HepG2 (cell line): Measurements from ENCODE around the gene CD6. TPM values are rescaled to one million over a fixed set of nuclear protein-coding genes. Genes with fewer than 3 reads are reported as not detected.
A peak's percentile ranks its signal among the peaks of the same experiment; 100 is the strongest.

Experiments used
- AKAP8 ChIP-seq: sonication (generic); formaldehyde crosslinking; IDR thresholded peaks from 2 replicates; pipeline ENCODE4 v1.5.1; 2020; ENCODE audit warnings: mild to moderate bottlenecking, missing genetic modification reagents
- CENPX ChIP-seq: sonication (generic); formaldehyde crosslinking; IDR thresholded peaks from 2 replicates; pipeline ENCODE4 v1.9.0; 2021; ENCODE audit warnings: mild to moderate bottlenecking, missing genetic modification reagents, moderate library complexity
- FOXC1 ChIP-seq: sonication (generic); formaldehyde crosslinking; IDR thresholded peaks from 2 replicates; pipeline ENCODE4 v1.8.0; 2022; ENCODE audit warnings: mild to moderate bottlenecking, missing genetic modification reagents, borderline replicate concordance
- GATAD2A ChIP-seq: IDR thresholded peaks from 2 replicates; pipeline ENCODE4 v1.6.1; 2016
- KAT8 ChIP-seq: IDR thresholded peaks from 2 replicates; pipeline ENCODE4 v1.6.1; 2016; ENCODE audit warnings: missing genetic modification reagents, missing compliant biosample characterization
- KDM6A ChIP-seq: IDR thresholded peaks from 2 replicates; pipeline ENCODE4 v1.6.1; 2016; ENCODE audit warnings: low read depth
- MAFF ChIP-seq: IDR thresholded peaks from 2 replicates; pipeline ENCODE4 v1.6.1; 2011; ENCODE audit warnings: low read depth, low read length, improper control_type of control experiment
- MBNL3 ChIP-seq: fragments of 250-450 bp; sonication (Bioruptor Pico); conservative IDR thresholded peaks from 2 replicates; pipeline ENCODE4 v1.8.0; 2022; ENCODE audit warnings: mild to moderate bottlenecking, inconsistent platforms
- NONO ChIP-seq, 2 experiments: fragments of 450-650 bp in 1 of 2; sonication (generic) in 1 of 2; formaldehyde crosslinking in 1 of 2; IDR thresholded peaks in 1 of 2; conservative IDR thresholded peaks in 1 of 2; 2 replicates each; pipeline versions ENCODE4 v1.6.1 to v1.8.0; 2017 to 2022; ENCODE audit warnings: mild to moderate bottlenecking in 1 of 2, missing genetic modification reagents in 1 of 2, moderate library complexity in 1 of 2
- NRL ChIP-seq: sonication (generic); formaldehyde crosslinking; IDR thresholded peaks from 2 replicates; pipeline ENCODE4 v1.5.0; 2020; ENCODE audit warnings: missing genetic modification reagents, mild to moderate bottlenecking, moderate library complexity, borderline replicate concordance
- PATZ1 ChIP-seq: sonication (generic); formaldehyde crosslinking; IDR thresholded peaks from 2 replicates; pipeline ENCODE4 v1.4.0; 2020; ENCODE audit warnings: missing genetic modification reagents
- RBAK ChIP-seq: sonication (generic); formaldehyde crosslinking; IDR thresholded peaks from 2 replicates; pipeline ENCODE4 v1.5.1; 2020; ENCODE audit warnings: mild to moderate bottlenecking, missing genetic modification reagents
- RFX5 ChIP-seq: IDR thresholded peaks from 2 replicates; pipeline ENCODE4 v1.6.1; 2011; ENCODE audit warnings: low read depth, low read length, improper control_type of control experiment
- SMAD1 ChIP-seq: sonication (generic); formaldehyde crosslinking; IDR thresholded peaks from 2 replicates; pipeline ENCODE4 v1.4.0; 2020; ENCODE audit warnings: missing genetic modification reagents, low read depth, mild to moderate bottlenecking, borderline replicate concordance
- ZKSCAN8 ChIP-seq: IDR thresholded peaks from 2 replicates; pipeline ENCODE4 v1.6.1; 2016; ENCODE audit warnings: borderline replicate concordance, missing genetic modification reagents, missing compliant biosample characterization
- ZNF230 ChIP-seq: sonication (generic); formaldehyde crosslinking; IDR thresholded peaks from 2 replicates; pipeline ENCODE4 v1.4.0; 2020; ENCODE audit warnings: mild to moderate bottlenecking, missing genetic modification reagents
- ZNF274 ChIP-seq: sonication (generic); formaldehyde crosslinking; IDR thresholded peaks from 2 replicates; pipeline ENCODE4 v1.5.1; 2020; ENCODE audit warnings: mild to moderate bottlenecking, missing genetic modification reagents
- ZNF326 ChIP-seq: sonication (generic); formaldehyde crosslinking; IDR thresholded peaks from 2 replicates; pipeline ENCODE4 v1.4.0; 2020; ENCODE audit warnings: missing genetic modification reagents, borderline replicate concordance
- ZNF382 ChIP-seq: sonication (generic); formaldehyde crosslinking; IDR thresholded peaks from 2 replicates; pipeline ENCODE4 v1.5.0; 2020; ENCODE audit warnings: missing genetic modification reagents, mild to moderate bottlenecking, borderline replicate concordance
- ZNF383 ChIP-seq: sonication (generic); formaldehyde crosslinking; IDR thresholded peaks from 2 replicates; pipeline ENCODE4 v1.4.0; 2020; ENCODE audit warnings: missing genetic modification reagents, mild to moderate bottlenecking, borderline replicate concordance
- ZNF597 ChIP-seq: sonication (generic); formaldehyde crosslinking; IDR thresholded peaks from 2 replicates; pipeline ENCODE4 v1.5.0; 2020; ENCODE audit warnings: missing genetic modification reagents
- ZNF615 ChIP-seq: sonication (generic); formaldehyde crosslinking; IDR thresholded peaks from 2 replicates; pipeline ENCODE4 v1.5.0; 2020; ENCODE audit warnings: mild to moderate bottlenecking, missing genetic modification reagents, borderline replicate concordance
- ZSCAN25 ChIP-seq: sonication (generic); formaldehyde crosslinking; IDR thresholded peaks from 2 replicates; pipeline ENCODE4 v1.8.0; 2022; ENCODE audit warnings: mild to moderate bottlenecking, missing genetic modification reagents
- polyA plus RNA-seq, 8 experiments: library from polyadenylated mRNA; depleted of rRNA in 3 of 8; stranded (reverse) in 7 of 8; unstranded in 1 of 8; fragments of >200 nt; fragmentation: Illumina TruSeq in 4 of 8; extraction: Trizol in 4 of 8; gene quantifications; 2 replicates each; pipeline versions ENCODE4 v1.2.1 to v1.2.3, GENCODE V29; 2011 to 2016; ENCODE audit warnings: low read depth in 4 of 8, missing spikeins in 1 of 8, mixed read lengths in 1 of 8; ENCODE audit not compliant: insufficient read depth in 1 of 8
- total RNA-seq, 5 experiments: library from RNA; depleted of rRNA; stranded (reverse); fragments of >200 nt; fragmentation: Illumina TruSeq; extraction: Trizol; gene quantifications; 2 replicates each; pipeline ENCODE4 v1.2.3, GENCODE V29; 2016; ENCODE audit warnings: low read depth in 1 of 5
- TF ChIP-seq, protein P1 (sequence below): sonication (generic); formaldehyde crosslinking; IDR thresholded peaks from 2 replicates; pipeline ENCODE4 v1.8.0; 2022; ENCODE audit warnings: missing genetic modification reagents, mild to moderate bottlenecking, inconsistent platforms, borderline replicate concordance
- TF ChIP-seq, protein P2 (sequence below): sonication (generic); formaldehyde crosslinking; conservative IDR thresholded peaks from 2 replicates; pipeline ENCODE4 v1.8.0; 2022; ENCODE audit warnings: mild to moderate bottlenecking, moderate library complexity, missing genetic modification reagents

The CD6 gene
- total and polyA plus RNA-seq, 2 of the 13 experiments (the other 11 are each of a cell fraction or from before 2014, with no cell fraction given): not detected

DNA sequence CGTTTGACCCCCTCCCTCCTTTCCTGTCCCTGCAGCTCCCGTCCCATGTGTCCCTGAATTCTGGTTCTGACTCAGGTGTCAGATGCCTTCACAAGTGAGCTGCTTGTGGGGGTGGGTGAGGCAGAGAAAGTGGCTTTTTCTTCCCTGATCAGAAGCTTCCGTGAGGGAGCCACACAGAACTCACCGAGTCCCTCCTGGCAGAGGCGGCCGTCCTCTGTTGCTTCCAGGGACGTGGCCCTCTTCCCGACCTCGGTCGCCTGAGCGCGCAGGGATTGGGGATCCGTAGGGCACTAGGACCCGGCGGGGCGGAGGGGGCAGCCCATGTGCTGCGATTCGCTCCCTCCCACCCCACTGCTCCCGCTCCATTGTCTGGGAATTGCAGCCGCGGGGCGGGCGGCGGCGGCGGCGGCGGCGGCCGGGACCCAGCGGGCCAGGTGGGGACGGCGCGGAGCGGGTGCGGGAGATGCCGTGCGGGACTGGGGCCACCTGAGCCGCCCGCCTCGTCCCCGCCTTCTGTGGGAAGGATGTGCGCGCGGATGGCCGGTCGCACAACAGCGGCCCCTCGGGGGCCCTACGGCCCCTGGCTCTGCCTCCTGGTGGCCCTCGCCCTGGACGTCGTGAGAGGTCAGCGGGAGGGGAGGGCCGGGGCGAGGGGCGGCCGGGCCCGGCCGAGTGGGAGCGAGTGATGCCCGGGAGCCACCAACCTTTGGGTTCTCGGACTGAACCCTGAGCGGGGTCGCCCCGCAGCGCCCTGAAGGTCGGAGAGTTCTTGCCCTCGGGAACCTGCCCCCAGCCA is 47.2 kb upstream of the CD6 start, which contains the start of gene TMEM132A (continued):
- no peak for TF ChIP-seq MAFF
- no peak for TF ChIP-seq NRL (CRISPR knock-in tag)
- TF ChIP-seq ZNF326 (CRISPR knock-in tag): no peak
- no peak for TF ChIP-seq KDM6A (CRISPR knock-in tag)
- TF ChIP-seq KAT8 (CRISPR knock-in tag): peak; percentile 38; the same call in 1 of the 2 replicates
- TF ChIP-seq, protein P1, sequence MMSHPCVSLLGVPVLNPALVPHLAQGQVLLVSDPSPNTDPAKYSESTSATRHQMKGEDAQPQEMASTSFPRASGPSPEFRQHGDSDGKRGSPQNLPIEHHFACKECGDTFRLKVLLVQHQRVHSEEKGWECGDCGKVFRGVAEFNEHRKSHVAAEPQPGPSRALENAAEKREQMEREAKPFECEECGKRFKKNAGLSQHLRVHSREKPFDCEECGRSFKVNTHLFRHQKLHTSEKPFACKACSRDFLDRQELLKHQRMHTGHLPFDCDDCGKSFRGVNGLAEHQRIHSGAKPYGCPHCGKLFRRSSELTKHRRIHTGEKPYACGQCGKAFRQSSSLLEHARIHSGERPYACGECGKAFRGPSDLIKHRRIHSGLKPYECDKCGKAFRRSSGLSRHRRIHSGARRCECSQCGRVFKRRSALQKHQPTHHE (CRISPR knock-in tag): no peak
- TF ChIP-seq GATAD2A (CRISPR knock-in tag): no peak
- 0 out of 2 replicates have a peak, but pooled peaks have one; percentile 20 for TF ChIP-seq ZNF274 (CRISPR knock-in tag)
- no peak for TF ChIP-seq ZNF615 (CRISPR knock-in tag)
- no peak for TF ChIP-seq ZKSCAN8 (CRISPR knock-in tag)
- TF ChIP-seq PATZ1 (CRISPR knock-in tag): peak; percentile 94
- no peak for TF ChIP-seq MBNL3
- no peak for TF ChIP-seq ZNF597
- TF ChIP-seq, protein P2, sequence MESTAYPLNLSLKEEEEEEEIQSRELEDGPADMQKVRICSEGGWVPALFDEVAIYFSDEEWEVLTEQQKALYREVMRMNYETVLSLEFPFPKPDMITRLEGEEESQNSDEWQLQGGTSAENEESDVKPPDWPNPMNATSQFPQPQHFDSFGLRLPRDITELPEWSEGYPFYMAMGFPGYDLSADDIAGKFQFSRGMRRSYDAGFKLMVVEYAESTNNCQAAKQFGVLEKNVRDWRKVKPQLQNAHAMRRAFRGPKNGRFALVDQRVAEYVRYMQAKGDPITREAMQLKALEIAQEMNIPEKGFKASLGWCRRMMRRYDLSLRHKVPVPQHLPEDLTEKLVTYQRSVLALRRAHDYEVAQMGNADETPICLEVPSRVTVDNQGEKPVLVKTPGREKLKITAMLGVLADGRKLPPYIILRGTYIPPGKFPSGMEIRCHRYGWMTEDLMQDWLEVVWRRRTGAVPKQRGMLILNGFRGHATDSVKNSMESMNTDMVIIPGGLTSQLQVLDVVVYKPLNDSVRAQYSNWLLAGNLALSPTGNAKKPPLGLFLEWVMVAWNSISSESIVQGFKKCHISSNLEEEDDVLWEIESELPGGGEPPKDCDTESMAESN (CRISPR knock-in tag): no peak
- no peak for TF ChIP-seq NONO (IDR thresholded peaks at IDR 0.05)
- peak; percentile 29; the same call in 1 of the 2 replicates for TF ChIP-seq NONO (CRISPR knock-in tag; conservative IDR thresholded peaks at IDR 0.05)
- TF ChIP-seq AKAP8 (CRISPR knock-in tag): no peak
- no peak for TF ChIP-seq RFX5
- no peak for TF ChIP-seq FOXC1 (CRISPR knock-in tag)
- no peak for TF ChIP-seq ZNF383 (CRISPR knock-in tag)
- TF ChIP-seq ZSCAN25 (CRISPR knock-in tag): no peak
- no peak for TF ChIP-seq SMAD1 (CRISPR knock-in tag)
- TF ChIP-seq ZNF230 (CRISPR knock-in tag): no peak
- TF ChIP-seq ZNF382 (CRISPR knock-in tag): no peak
- TF ChIP-seq RBAK (CRISPR knock-in tag): no peak
- no peak for TF ChIP-seq CENPX (CRISPR knock-in tag)
